Eye (tissue), 1 donor: ENCODE measurements around the gene ZNF33A.
A peak's percentile ranks its signal among the peaks of the same experiment; 100 is the strongest.
"Not testable (repeated sequence)": the region's sequence is repeated elsewhere in the genome, so short reads cannot be mapped to it uniquely, and the experiment has no call there.

Experiments
- DNase-seq: peaks from one replicate; pipeline ENCODE4 v3.0.0-alpha.2; 2015

ZNF33A gene

DNA sequence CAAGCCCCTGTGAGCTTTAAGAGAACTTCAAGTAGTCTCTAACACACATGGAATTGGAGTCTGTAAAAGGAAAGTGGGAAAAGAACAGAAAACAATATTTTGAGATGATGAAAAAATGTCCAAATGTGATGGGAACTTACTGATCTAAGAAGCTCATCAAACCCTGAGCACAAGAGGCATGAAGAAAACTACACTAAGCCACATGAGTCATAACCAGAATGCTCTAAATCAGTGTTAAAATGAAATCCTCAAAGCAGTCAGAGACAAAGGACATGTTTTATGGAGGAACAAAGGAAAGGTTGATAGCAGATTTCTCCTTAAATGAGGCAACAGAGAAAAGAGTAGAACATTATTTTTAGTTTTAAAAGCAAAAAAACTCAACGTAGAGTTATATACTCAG is 37.2 kb downstream of the ZNF33A start:
- DNase-seq = no peak

DNA sequence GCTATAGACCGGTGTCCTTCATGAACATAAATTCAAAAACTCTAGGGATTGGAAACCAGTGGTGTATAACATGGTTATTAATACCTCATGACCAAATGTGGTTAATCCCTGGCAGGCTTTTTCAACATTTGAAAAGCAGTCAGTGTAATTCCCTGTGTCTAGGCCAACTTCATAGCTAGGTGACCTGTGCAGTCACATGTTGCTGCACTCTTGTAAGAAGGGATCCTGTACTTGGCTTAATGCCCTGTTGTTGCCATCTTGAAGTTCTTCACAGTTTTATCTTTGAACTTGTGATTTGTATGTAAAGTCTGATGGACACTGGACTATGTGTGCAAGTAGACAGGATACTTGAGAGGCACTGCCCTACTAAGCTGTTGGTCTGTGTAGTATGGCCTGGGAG is 39.7 kb downstream of the ZNF33A start:
- DNase-seq = no peak

DNA sequence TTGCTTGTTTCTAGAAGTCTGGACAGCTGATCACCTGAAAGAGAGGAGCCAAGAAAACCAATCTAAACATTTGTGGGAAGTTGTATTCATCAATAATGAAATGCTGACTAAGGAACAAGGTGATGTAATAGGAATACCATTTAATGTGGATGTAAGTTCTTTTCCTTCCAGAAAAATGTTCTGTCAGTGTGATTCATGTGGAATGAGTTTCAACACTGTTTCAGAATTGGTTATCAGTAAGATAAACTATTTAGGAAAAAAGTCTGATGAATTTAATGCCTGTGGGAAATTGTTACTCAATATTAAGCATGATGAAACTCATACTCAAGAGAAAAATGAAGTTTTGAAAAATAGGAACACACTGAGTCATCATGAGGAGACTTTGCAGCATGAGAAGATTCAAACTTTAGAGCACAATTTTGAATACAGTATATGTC is 43.9 kb downstream of the ZNF33A start:
- DNase-seq = no peak

DNA sequence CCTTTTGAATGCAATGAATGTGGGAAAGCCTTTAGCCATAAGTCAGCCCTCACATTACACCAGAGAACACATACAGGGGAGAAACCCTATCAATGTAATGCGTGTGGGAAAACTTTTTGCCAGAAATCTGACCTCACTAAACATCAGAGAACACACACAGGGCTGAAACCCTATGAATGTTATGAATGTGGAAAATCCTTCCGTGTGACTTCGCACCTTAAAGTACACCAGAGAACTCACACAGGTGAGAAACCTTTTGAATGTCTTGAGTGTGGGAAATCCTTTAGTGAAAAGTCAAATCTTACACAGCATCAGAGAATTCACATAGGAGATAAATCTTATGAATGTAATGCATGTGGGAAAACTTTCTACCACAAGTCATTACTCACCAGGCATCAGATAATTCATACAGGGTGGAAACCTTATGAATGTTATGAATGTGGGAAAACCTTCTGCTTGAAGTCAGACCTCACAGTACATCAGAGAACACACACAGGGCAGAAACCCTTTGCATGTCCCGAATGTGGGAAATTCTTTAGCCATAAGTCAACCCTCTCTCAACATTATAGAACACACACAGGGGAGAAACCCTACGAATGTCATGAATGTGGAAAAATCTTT is 44.9 kb downstream of the ZNF33A start:
- not testable (repeated sequence) for DNase-seq

DNA sequence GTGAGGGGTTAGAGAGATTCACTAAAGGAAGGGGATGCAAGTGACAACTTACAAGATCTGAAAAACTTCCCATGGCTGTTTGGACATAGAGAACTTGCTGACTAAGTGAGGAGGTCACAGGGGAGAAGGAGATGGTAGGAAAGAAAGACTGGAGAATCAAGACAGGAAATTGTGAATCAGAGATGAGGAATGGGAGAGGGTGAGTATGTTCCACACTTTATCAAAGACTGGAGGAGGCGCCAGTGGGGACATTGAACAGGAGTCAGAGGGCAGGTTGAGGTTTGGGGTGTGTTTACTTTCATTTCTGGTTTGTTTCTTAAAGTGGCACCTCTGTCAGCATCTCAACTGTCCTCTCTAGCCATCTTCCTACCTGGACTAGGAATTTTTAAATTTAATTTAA is 59.2 kb downstream of the ZNF33A start:
- DNase-seq = not testable (repeated sequence)

DNA sequence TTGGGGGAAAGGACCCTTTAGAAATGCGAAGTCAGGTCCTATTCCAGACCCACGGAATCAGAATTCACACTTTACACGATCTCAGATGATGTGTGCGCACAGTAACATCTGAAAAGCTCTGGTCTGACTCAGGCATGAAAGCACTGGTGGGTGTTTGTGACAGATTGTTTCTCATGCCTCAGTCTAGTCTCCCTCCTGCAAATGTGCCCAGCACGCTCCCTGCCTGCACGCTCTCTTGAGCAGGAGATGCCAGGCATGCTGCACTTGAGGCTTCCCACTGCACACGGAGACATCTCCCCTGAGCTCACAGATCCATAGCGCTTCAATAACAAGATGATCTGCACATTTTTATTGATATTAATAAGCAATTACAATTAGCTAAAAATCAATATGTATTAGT is 60.0 kb downstream of the ZNF33A start:
- DNase-seq = no peak

DNA sequence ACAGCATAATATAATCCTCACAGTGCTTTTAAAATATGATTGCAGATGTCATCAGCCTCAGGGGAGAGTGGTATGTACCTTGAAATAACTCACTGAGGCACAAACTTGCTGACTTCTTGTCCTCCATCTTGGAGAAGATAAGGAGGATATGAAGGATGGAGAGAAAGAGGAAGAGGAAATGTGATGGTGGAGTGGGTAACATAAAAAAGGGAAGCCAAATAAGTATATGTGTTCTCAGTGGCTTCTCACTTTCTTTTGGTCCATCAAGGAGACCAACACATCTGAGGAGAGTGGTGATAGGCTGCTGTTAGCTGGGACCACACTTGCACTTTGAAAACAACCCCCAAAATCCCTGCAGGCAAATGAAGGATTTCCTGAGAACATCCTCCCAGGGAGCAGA is 62.1 kb downstream of the ZNF33A start:
- no peak for DNase-seq

DNA sequence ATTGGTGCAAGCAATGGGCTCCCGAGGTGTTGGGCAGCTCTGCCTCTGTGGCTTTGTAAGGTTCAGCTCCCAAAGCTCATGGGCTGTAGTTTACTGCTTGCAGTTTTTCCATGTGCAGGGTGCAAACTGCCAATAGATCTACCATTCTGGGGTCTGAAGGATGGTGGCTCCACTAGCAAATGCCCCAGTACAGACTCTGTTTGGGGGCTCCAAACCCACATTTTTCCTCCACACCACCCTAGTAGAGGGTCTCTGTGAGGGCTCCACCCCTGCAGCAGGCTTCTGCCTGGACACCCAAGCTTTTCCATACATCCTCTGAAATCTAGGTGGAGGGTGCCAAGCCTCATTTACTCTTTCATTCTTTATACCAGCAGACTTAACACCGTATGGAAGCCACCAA is 66.2 kb downstream of the ZNF33A start:
- DNase-seq = no peak

DNA sequence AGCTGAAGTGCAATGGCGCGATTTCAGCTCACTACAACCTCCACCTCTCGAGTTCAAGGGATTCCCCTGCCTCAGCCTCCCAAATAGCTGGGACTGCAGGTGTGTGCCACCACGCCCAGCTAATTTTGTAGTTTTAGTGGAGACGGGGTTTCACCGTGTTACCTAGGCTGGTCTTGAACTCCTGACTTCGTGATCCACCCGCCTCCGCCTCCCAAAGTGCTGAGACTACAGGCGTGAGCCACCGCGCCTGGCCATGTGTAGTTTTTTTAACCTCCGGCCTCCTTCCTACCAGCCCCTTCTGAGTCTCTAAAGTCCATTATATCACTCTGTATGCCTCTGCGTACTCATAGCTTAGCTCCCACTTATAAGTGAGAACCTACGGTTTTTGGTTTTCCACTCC is 82.8 kb downstream of the ZNF33A start:
- DNase-seq = not testable (repeated sequence)

DNA sequence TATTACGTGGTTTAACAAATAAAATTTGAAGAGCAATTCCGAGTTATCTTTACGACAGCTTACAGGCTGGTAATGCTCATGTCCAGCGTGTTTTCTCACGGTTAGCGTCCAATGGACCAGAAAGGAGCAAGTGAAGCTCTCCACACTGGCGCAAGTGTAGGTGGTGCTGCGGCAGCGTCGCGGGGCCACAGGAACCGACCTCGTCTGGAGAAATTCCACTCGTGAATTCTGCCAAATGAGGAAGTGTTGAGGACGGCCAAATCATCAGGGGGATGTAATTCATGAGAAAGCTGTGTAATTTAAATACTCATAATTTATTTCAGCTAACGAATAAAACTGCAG is 83.3 kb downstream of the ZNF33A start:
- no peak for DNase-seq

DNA sequence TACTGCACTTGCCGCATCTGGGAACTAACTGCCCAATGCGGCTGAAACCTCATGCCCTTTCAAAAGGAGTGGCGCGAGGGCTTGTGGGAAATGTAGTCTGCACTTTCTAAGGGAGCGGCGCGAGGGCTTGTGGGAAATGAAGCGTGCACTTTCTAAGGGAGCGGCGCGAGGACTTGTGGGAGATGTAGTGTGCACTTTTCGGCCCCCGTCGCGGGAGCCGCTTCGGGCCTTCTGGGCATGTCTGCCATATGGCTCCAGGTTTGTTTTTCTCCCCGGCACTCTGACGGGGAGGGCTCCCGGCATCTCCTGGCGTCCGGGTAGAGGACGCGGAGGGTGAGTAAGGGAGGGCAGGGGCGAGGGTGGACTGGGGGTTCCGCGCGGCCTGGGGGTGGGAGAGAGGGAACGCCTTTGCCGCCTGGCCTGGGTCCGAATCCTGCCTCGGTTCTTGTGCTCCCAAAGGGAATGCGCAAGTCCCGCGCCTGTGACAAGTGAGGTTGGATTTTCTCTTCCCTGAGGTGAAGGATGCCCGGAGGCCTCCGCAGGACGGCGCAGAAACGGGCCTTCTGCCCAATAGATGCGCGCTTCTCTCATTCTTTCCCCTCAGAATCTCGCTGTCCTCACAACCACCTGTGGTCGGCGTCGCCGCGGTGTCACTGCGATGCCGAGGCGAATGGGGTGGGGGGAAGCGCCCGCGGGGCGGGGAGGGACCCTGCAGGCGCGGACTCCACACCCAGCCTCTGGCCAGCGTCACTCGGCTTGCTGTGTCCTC is 83.9 kb downstream of the ZNF33A start, which contains the start of gene ZNF37A:
Gene ZNF37A, plus strand, starts transcription at position 180 of the 769 bp plus-strand sequence. CDS start 2,281 bp downstream, outside the sequence.
- DNase-seq = peak; percentile 99

DNA sequence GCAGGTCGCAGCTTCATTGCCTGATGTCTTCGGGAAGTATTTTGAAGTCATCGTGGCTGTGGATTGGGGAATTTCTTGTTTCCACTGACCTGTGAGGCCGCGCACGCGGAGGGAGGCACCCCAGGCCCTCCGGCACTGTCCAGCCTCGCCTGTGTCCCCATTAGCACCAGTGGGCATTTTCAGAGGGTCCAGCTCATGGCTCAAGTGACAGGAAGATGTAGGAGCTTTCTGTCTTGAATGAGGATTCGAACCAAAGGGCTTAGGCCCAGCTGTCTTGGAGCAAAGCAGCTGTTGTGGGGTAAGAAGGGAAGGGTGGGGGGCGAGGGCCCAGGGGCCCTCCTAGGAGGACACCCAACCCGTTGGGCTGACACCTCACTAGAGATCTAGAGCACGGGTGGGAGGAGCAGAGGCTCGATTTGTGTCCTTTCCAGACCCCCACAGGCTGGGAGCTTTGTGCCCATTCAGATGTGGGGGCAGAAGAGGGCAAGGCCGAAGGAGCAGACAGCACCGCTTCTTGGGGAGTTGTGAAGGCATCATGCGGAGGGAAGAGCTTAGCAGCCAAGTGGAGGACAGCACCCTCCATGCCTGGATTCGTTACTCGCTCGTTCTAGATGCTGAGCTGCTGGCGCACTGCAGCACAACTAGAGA is 84.6 kb downstream of the ZNF33A start:
- DNase-seq = no peak

DNA sequence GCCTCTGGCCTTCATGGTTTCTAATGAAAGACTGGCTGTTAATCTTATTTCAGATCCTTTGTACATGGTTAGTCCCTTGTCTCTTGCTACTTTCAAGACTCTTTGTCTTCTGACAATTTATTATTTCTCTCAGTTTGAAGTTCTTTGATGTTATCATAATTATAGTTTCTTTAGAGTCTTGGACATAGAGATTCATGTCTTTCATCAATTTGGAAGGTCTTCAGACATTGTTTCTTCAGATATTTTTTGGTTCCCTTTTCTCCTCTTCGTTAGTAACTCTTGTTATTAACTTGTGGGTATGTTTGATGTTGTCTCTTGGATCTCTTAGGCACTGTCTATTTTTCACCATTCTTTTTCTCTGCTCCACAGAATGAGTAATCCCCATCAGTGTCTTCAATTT is 92.4 kb downstream of the ZNF33A start:
- no peak for DNase-seq

DNA sequence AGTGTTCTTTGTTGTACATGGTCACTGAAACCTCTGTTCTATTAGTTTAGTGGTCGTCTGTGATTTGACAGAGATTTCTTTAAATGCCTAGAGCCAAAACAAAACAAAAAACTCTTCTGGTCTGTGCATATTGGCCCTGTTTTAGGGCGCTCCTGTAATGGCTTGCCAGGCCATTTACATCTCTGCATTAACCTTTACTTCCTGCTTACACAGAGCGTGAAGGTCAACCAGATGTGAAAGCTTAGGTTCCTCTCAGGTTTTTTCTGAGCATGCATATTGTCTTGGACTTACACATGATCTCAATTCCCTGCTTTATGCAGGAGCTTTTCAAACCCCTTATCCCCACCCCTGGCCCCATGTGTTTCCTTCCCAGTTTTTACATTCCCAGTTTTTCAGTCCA is 93.3 kb downstream of the ZNF33A start:
- no peak for DNase-seq

DNA sequence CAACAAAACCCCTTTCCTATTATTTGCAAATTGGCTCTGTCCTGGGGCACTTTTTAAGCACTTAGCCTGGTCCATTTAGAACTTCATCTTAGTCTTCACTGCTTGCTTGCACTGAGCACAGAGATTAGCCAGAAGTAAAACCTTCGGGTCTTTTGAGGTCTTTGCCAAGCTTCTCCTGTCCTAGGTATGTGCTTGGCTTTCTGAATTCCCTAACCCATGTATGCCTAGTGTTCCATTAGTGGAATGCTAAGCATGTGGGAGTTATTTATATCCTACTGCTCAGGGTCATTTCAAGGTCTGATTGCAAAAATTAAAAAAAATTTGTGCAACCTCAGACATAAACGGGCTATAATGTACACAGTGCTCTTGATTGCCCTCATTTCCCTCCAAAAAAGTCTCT is 101.7 kb downstream of the ZNF33A start:
- no peak for DNase-seq
